ENCODE data around the gene LGALS14. TPM values are rescaled to one million over a fixed set of nuclear protein-coding genes. Genes with fewer than 3 reads are reported as not detected.

Gene LGALS14
- total RNA-seq, 1 donor from 2014 or later: not detected

GRCh38 chr19:39735688-39736087 lies 31.4 kb downstream of the LGALS14 start:
- Histone ChIP-seq H3K27ac (no peak overlapping the region), H3K4me3 (no peak overlapping the region), H3K4me1 (no peaks in the 10 kb centered on the region), H3K9me3 (no peaks in the 10 kb centered on the region), H3K27me3 (no peaks in the 10 kb centered on the region), H3K36me3 (no peaks in the 10 kb centered on the region)
- TF ChIP-seq CTCF (IDR thresholded peaks at IDR 0.05): no peak
- no peak for DNase-seq (ENCODE audit: extremely low spot score in 2 of 2)
- intact Hi-C loops (cut with DNase I): no loop called here

- Histone ChIP-seq H3K27me3 (no peaks in the 10 kb centered on the region), H3K4me1 (no peaks in the 10 kb centered on the region), H3K4me3 (no peak overlapping the region), H3K27ac (no peak overlapping the region), H3K36me3 (no peaks in the 10 kb centered on the region), H3K9me3 (no peaks in the 10 kb centered on the region)
- TF ChIP-seq CTCF (IDR thresholded peaks at IDR 0.05) (no peak), POLR2AphosphoS5 (IDR thresholded peaks at IDR 0.05; ENCODE audit: insufficient read depth in 1 of 2, low read depth in 1 of 2) (no peak), POLR2A (IDR thresholded peaks at IDR 0.05) (no peak)
- no peak for DNase-seq (ENCODE audit: extremely low spot score in 2 of 2)
- intact Hi-C loops (cut with DNase I): no loop called here
Observed at GRCh38 chr19:39736088-39736487, 31.8 kb downstream of the LGALS14 start.

- Histone ChIP-seq H3K4me1 (no peaks in the 10 kb centered on the region), H3K36me3 (no peaks in the 10 kb centered on the region), H3K27ac (no peak overlapping the region), H3K9me3 (no peaks in the 10 kb centered on the region), H3K4me3 (no peak overlapping the region), H3K27me3 (no peaks in the 10 kb centered on the region)
- DNase-seq (ENCODE audit: extremely low spot score in 2 of 2): no peak
- TF ChIP-seq POLR2A (IDR thresholded peaks at IDR 0.05) (no peak), POLR2AphosphoS5 (IDR thresholded peaks at IDR 0.05; ENCODE audit: insufficient read depth in 1 of 2, low read depth in 1 of 2) (no peak), CTCF (IDR thresholded peaks at IDR 0.05) (no peak)
- intact Hi-C loops (cut with DNase I): no loop called here
Observed at GRCh38 chr19:39737351-39737750, 33.1 kb downstream of the LGALS14 start.

- TF ChIP-seq CTCF (IDR thresholded peaks at IDR 0.05) (no peak), POLR2A (IDR thresholded peaks at IDR 0.05) (no peak), POLR2AphosphoS5 (IDR thresholded peaks at IDR 0.05; ENCODE audit: insufficient read depth in 1 of 2, low read depth in 1 of 2) (no peak)
- H3K36me3 ChIP-seq: no peaks in the 10 kb centered on the region
- H3K9me3 ChIP-seq: no peaks in the 10 kb centered on the region
- no peaks in the 10 kb centered on the region for H3K4me1 ChIP-seq
- no peak for DNase-seq (ENCODE audit: extremely low spot score in 2 of 2)
- no peak within 1 kb of the TSS for H3K27ac ChIP-seq
- H3K4me3 ChIP-seq: no peak within 1 kb of the TSS
- no peaks in the 10 kb centered on the region for H3K27me3 ChIP-seq
- intact Hi-C loops (cut with DNase I): no loop called here
Observed at GRCh38 chr19:39737891-39738290, 33.6 kb downstream of the LGALS14 start, which contains the start of gene CLC. TSS of gene CLC (minus strand) at chr19:39738029. CDS start at chr19:39737952, 77 bp downstream.

- no peak for DNase-seq (ENCODE audit: extremely low spot score in 2 of 2)
- no peaks in the 10 kb centered on the region for H3K27me3 ChIP-seq
- no peaks in the 10 kb centered on the region for H3K36me3 ChIP-seq
- H3K4me3 ChIP-seq: no peak overlapping the region
- TF ChIP-seq POLR2AphosphoS5 (IDR thresholded peaks at IDR 0.05; ENCODE audit: insufficient read depth in 1 of 2, low read depth in 1 of 2) (no peak), POLR2A (IDR thresholded peaks at IDR 0.05) (no peak), CTCF (IDR thresholded peaks at IDR 0.05) (no peak)
- no peaks in the 10 kb centered on the region for H3K4me1 ChIP-seq
- no peak overlapping the region for H3K27ac ChIP-seq
- intact Hi-C loops (cut with DNase I): no loop called here
- no peaks in the 10 kb centered on the region for H3K9me3 ChIP-seq
Observed at GRCh38 chr19:39738814-39739213, 34.5 kb downstream of the LGALS14 start.
